ENCODE data around the gene ACOX3. TPM values are rescaled to one million over a fixed set of nuclear protein-coding genes. Genes with fewer than 3 reads are reported as not detected.

ACOX3 gene
- total and polyA plus RNA-seq, 10 of the 15 experiments (the other 5 are each of a cell fraction or from before 2014, with no cell fraction given) = 2.0 to 24.5 (median 14.0) TPM

- CTCF ChIA-PET = no interaction called here
- Histone ChIP-seq H3K4me1 (ENCODE audit: control insufficient read depth, insufficient read depth, low read length) (no peaks in the 10 kb centered on the region), H2AFZ (ENCODE audit: control insufficient read depth, low read depth, low read length) (no peak overlapping the region), H3K36me3 (ENCODE audit: control insufficient read depth in 2 of 2, insufficient read depth in 2 of 2, low read length in 1 of 2) (no peaks in the 10 kb centered on the region), H3K9ac (ENCODE audit: control insufficient read depth, insufficient read depth, low read length) (no peak overlapping the region), H3K27me3 (replicated peaks in 1 of 2; ENCODE audit: control insufficient read depth in 2 of 2, insufficient read depth in 2 of 2, low read length in 1 of 2) (peaks cover 0 to 6% of the 10 kb centered on the region in 2 experiments; a peak in 2 of 4 replicates), H3K4me2 (ENCODE audit: control insufficient read depth, insufficient read depth) (no peak overlapping the region), H3K79me2 (ENCODE audit: control insufficient read depth, insufficient read depth, low read length) (no peaks in the 10 kb centered on the region), H3K27ac (ENCODE audit: control insufficient read depth, insufficient read depth) (no peak overlapping the region), H3K4me3 (no peak overlapping the region), H4K20me1 (ENCODE audit: control insufficient read depth, insufficient read depth) (no peaks in the 10 kb centered on the region), H3K9me3 (replicated peaks; ENCODE audit: control insufficient read depth, insufficient read depth, low read length) (no peaks in the 10 kb centered on the region)
- DNase-seq (ENCODE audit: low read depth, low spot score) (no peak), ATAC-seq (no peak), FAIRE-seq (no peak)
- no TSS peak for BruUV-seq (replicated peaks)
- intact Hi-C loops (cut with micrococcal nuclease; ENCODE audit: unreplicated experiment) = loop anchor here (10.0 kb wide), 1 partner anchor 75 kb away; no protein-coding TSS in a partner anchor
- TF ChIP-seq RB1 (IDR thresholded peaks at IDR 0.05; ENCODE audit: borderline replicate concordance) (no peak), PAX8 (IDR thresholded peaks at IDR 0.05) (no peak), REST (IDR thresholded peaks at IDR 0.05; ENCODE audit: low read depth, low read length) (no peak)
- in situ Hi-C loops (cut with MboI) = no loop called here
- SMC1A ChIA-PET (ENCODE audit: uncharacterized antibody, unreplicated experiment) = no interaction called here
- WGBS (ENCODE audit: insufficient coverage, insufficient replicate concordance, low lambda C conversion rate, missing lambda C conversion rate) = 29% methylated on average over 6 of the region's 6 CpGs
- RAD21 ChIA-PET (ENCODE audit: unreplicated experiment) = interaction anchor here (0.7 kb wide), 1 partner anchor 229 kb away, joined by 3 read pairs; no protein-coding TSS in a partner anchor
- POLR2A ChIA-PET = interaction anchor here (0.5 kb wide), 1 partner anchor 167 kb away, joined by 5 read pairs; no protein-coding TSS in a partner anchor
These were observed 111.0 kb downstream of the ACOX3 start for GRCh38 chr4:8329560-8329858.
